ENCODE data around the gene CORIN. TPM values are rescaled to one million over a fixed set of nuclear protein-coding genes. Genes with fewer than 3 reads are reported as not detected.

Gene CORIN
- total and polyA plus RNA-seq, 2 of the 4 experiments (the other 2 are of a cell fraction) = 20.3 to 24.7 TPM

- Histone ChIP-seq H3K27me3 (ENCODE audit: control insufficient read depth, insufficient read depth, low read length) (peaks cover 2% of the 10 kb centered on the region), H3K36me3 (ENCODE audit: control insufficient read depth, insufficient read depth, low read length) (no peaks in the 10 kb centered on the region), H4K91ac (ENCODE audit: insufficient read depth, low read depth, low read length) (no peak overlapping the region), H3K23ac (ENCODE audit: low read depth, low read length) (no peak overlapping the region), H2AFZ (replicated peaks; ENCODE audit: low read length, poor library complexity) (no peak overlapping the region), H2AK5ac (ENCODE audit: low read depth, low read length) (no peak overlapping the region), H3K4me1 (ENCODE audit: control insufficient read depth, insufficient read depth, low read length) (no peaks in the 10 kb centered on the region), H3K14ac (replicated peaks; ENCODE audit: low read depth, low read length) (no peak overlapping the region), H3K4me2 (ENCODE audit: low read depth, low read length) (no peak overlapping the region), H3K27ac (ENCODE audit: insufficient read depth, low read length) (no peak overlapping the region), H2BK20ac (ENCODE audit: low read depth, low read length) (no peak overlapping the region), H3K9ac (ENCODE audit: low read depth, low read length) (no peak overlapping the region), H3K9me3 (ENCODE audit: control insufficient read depth, insufficient read depth, low read length) (no peaks in the 10 kb centered on the region), H3K18ac (ENCODE audit: low read depth, low read length) (no peak overlapping the region), H3K4ac (ENCODE audit: low read depth, low read length) (no peak overlapping the region), H3K79me1 (ENCODE audit: low read depth in 1 of 2, low read length in 2 of 2) (no peaks in the 10 kb centered on the region), H2BK120ac (ENCODE audit: low read depth, low read length) (no peak overlapping the region), H2BK15ac (ENCODE audit: low read depth, low read length) (no peak overlapping the region), H2BK5ac (ENCODE audit: low read depth, low read length, poor library complexity, severe bottlenecking) (no peak overlapping the region), H2AK9ac (replicated peaks; ENCODE audit: low read depth, low read length, poor library complexity) (no peak overlapping the region), H3K9me1 (ENCODE audit: insufficient read depth, low read length) (no peaks in the 10 kb centered on the region), H4K8ac (ENCODE audit: low read depth in 2 of 2, low read length in 2 of 2) (no peak overlapping the region), H3K4me3 (ENCODE audit: insufficient read depth, low read depth, low read length) (no peak overlapping the region), H3K56ac (ENCODE audit: extremely low read depth, insufficient read depth, low read length) (no peak overlapping the region), H4K5ac (ENCODE audit: low read depth, low read length) (no peak overlapping the region), H4K20me1 (ENCODE audit: insufficient read depth, low read length) (no peaks in the 10 kb centered on the region)
- DNase-seq (no peak), ATAC-seq (ENCODE audit: low read depth) (no peak)
- intact Hi-C loops (cut with micrococcal nuclease) (no loop called here), in situ Hi-C loops (cut with MboI; ENCODE audit: low sequenced_read_pairs) (no loop called here), dilution Hi-C loops (cut with HindIII; ENCODE audit: low sequenced_read_pairs, unreplicated experiment) (no loop called here)
- POLR2A ChIA-PET (ENCODE audit: unreplicated experiment) = no interaction called here
- CTCF ChIA-PET = interaction anchor here (4.2 kb wide), 1 partner anchor 146 kb away, joined by 14 read pairs; no protein-coding TSS in a partner anchor
- no CpG with 5 or more reads among the region's 3 CpGs for WGBS, 2 experiments (ENCODE audit: extremely low coverage in 2 of 2, insufficient read length in 1 of 2)
- TF ChIP-seq CTCF (conservative IDR thresholded peaks at IDR 0.05; ENCODE audit: low read depth, low read length) (no peak), RAD21 (IDR thresholded peaks at IDR 0.05; ENCODE audit: low read length) (no peak), MXI1 (IDR thresholded peaks at IDR 0.05; ENCODE audit: borderline replicate concordance, low read depth, low read length) (no peak), NFE2L2 (IDR thresholded peaks at IDR 0.05; ENCODE audit: low read depth, low read length) (no peak), SMC3 (IDR thresholded peaks at IDR 0.05; ENCODE audit: low read depth, low read length) (no peak), CEBPB (IDR thresholded peaks at IDR 0.05; ENCODE audit: low read depth, low read length) (no peak)
- BruUV-seq (replicated peaks) = no TSS peak
Observed at GRCh38 chr4:47690611-47691010, 147.3 kb downstream of the CORIN start.
